Testis (tissue), 2 donors: ENCODE results near the gene KLK5.

Experiments
- CTCF ChIP-seq, 3 experiments: fragments of 450-650 bp in 2 of 3; fragments of 200-600 bp in 1 of 3; sonication (generic) in 1 of 3; IDR thresholded peaks; one replicate each; pipeline ENCODE4 v1.5.1; 2016 to 2019; ENCODE audit warnings: antibody characterized with exemption in 3 of 3, mild to moderate bottlenecking in 2 of 3, moderate library complexity in 1 of 3
- POLR2A ChIP-seq: fragments of 450-650 bp; IDR thresholded peaks from one replicate; pipeline ENCODE4 v1.6.1; 2017; ENCODE audit warnings: antibody characterized with exemption, mild to moderate bottlenecking, moderate library complexity

DNA sequence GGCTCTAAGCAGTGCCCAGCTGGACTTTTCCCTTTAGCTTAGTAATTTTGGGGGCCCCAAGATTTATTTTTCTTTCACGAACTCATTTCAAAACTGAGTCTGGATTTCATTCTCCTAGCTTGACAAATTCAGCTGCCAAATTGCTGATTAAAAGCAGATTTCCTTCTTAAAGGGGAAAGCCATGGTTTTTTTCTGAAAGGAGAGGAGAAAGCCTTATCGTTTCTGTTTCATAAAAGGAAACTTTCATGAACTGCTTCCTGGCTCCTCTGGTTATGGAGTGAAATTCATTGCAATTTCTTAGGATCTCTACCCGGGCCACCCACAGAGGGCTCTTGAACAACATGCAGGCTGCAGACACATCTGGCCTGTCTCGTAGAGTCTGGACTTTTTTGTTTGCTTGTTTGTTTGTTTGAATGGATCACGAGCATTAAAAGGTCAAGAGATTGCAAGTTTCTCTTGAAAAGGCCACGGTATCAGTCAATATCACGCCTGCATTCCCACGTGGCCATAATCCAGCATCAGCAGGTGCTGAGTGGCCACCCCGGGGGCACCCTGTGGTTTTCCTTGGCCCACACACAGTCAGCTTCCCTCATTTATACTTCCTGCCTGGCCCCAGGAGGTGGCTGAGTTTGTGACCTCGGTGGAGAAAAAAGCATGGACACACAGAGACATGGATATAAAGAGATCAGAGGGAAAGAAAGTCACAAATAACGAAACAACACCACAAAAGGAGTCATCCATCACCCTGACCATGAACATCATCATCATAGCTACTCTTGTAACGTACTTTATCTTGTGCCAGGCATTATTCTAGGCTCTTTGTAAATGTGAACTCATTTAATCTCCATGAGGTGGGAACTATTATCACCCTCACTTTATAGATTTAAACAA lies 31.2 kb downstream of the KLK5 start:
- TF ChIP-seq POLR2A (no peak), CTCF (IDR thresholded peaks at IDR 0.05) (no peak)
